Measurements from ENCODE around the gene NRN1L.
A peak's percentile ranks its signal among the peaks of the same experiment; 100 is the strongest.
"Not testable (repeated sequence)": the region's sequence is repeated elsewhere in the genome, so short reads cannot be mapped to it uniquely, and the experiment has no call there.

Gene NRN1L

GRCh38 chr16:67884684-67885083 lies at the start of gene NRN1L:
TSS of gene NRN1L (plus strand) at chr16:67884885. CDS start at chr16:67884904, 19 bp downstream.
- DNase-seq: no peak

GRCh38 chr16:67837190-67837589 lies 47.5 kb upstream of the NRN1L start:
- not testable (repeated sequence) for DNase-seq

DNA sequence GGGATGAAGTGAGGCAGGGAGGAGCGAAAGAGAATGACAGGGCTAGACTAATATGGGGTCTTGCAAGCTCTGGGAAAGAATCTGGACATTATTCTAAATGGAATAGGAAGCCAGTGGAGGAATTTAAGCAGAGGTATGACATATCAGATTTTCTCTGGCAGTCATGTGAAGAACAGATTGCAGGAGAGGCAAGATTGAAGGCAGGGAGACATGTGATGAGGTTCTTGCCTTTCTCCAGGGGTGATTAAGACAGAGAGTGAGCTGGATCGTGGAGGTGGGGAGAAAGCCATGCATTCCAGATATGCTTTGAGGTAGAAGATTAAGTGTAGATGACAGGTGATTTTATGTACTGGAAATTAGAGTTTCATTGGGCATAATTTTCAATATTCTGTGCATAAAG lies 46.9 kb upstream of the NRN1L start:
- DNase-seq: no peak

GRCh38 chr16:67841198-67841815 lies 43.4 kb upstream of the NRN1L start:
- DNase-seq: no peak

- peak; percentile 95 for DNase-seq
Measured at GRCh38 chr16:67841816-67842508, 42.7 kb upstream of the NRN1L start, which contains the start of gene THAP11. TSS of gene THAP11 (plus strand) at chr16:67842320. CDS start at chr16:67842555, 235 bp downstream.

- peak; percentile 55 for DNase-seq
Measured at GRCh38 chr16:67842509-67843342, 42.0 kb upstream of the NRN1L start.

DNA sequence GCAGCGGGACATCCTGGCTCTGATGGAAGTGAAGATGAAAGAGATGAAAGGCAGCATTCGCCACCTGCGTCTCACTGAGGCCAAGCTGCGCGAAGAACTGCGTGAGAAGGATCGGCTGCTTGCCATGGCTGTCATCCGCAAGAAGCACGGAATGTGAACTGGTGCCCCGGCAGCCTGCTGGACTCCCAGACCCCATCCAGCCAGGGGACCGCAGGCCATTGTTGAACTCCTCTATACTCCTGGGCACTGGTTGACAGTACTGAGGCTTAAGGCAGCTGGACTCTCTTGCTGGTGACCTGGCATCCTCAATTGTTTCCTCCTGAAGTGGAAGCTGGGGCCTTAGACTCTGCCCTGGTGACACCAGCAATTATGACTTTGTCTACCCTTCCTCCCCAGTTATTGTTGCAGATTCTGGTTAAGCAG lies 41.3 kb upstream of the NRN1L start:
- DNase-seq: no peak

DNA sequence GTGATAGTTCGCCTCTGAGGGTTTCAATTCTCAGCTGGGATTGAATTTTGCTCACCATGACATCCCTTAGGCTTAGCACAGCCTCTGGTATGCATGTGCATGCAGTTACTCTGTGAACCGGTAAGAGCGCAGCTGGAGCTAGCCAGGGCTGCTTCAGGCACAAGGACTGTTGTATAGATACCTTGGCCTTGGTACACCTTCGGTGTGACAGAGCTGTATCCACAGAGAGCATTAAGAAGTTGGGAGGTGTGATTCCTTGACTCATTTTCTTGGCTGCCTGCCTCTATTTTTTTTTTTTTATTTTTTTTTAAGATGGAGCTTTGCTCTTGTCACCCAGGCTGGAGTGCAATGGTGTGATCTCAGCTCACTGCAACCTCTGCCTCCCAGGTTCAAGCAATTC lies 40.2 kb upstream of the NRN1L start:
- DNase-seq: no peak

- DNase-seq: peak; percentile 46
Measured at GRCh38 chr16:67845291-67846062, 39.2 kb upstream of the NRN1L start.

DNA sequence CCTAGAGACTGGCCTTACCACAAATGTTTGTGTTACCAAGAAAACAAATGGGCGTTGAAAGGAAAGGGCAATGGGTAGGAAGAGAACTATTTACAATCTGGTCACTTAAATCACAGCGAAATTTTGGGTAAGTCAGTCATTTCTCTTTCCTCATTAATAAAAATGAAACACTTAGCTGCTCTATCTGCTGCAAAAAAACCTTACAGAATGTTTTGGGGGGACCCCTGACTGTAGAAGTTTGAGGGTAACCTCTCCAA lies 38.7 kb upstream of the NRN1L start:
- DNase-seq: no peak

DNA sequence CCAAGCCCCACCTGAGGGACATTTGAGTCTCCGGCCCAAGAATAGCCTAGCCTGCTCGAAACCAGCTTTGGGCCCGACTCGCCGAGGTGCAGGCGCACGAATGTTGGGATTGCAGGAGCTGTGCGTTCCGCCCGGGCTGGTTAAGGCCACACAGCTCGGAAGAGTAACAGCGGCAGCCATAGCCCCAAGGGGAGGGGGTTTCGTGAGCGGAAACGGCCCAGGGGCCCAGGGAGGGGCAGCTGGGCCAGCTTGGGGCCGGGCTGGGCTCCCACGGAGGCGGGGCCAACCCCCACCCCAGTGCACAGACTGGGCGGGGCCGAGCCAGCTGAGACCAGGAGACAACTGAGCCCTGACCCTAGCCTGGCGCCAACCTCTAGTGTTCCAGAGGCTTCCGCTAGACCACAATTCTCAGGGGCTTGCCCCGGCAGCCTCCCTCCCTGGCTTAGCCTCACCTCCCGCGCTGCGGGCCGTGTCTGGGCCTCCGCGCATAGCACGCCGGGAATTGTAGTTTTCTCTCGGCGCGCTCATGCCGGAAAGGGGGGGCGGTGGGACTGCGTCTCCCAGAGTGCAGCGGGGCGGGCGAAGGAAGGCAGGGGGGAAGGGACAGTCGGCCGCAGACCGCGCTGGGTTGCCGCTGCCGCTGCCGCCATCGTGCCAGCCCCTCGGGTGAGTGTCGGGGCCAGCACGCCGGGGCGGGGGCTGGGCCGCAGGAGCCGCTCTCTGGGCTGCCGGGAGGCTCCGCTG lies 38.2 kb upstream of the NRN1L start, which contains the start of gene NUTF2:
TSS of gene NUTF2 (plus strand) at position 614 of the 744 bp plus-strand sequence. CDS start 18,198 bp downstream, outside the sequence.
- DNase-seq: peak; percentile 94

DNA sequence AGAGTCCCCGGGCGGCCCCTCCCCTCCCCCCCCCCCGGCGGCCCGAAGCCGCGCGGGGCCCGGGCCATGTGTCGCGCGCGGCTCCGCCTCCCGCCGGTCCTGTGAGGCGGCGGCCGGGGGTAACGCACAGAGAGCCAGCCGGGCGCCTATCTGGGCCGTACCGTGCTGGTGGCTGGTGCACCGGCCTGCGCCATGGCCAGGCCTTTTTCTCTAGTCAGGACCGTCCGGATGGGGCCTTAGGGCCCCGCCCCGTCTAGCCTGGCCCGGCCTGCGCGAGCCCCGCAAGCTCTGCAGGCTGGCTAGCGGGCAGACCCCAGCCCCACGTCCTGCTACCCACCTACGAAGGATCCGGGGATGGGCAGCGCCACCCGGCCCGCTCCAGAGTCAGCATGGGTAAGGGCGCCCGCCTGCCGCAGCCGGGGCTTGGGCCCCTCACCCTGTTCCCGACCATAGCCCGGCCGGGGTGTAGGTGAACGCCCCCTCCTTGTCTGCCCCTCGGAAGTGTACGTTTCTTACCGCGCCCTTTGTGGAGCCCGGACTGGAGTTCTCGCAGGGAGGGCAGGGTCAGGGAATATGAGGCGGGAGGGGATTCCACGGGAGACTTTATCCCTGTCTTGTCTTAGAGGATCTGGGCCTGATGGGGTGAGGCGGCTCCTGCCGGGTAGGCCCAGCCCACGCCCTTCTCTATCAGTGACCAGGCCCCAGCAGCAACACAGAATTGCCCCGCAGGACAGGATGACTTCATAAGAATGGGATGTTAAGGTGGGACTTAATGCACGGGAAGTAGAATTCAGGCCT lies 37.4 kb upstream of the NRN1L start, which contains the start of gene CENPT:
TSS of gene CENPT (minus strand) at position 630 of the 798 bp plus-strand sequence. CDS start 13,834 bp downstream, outside the sequence.
- DNase-seq: peak; percentile 69

DNA sequence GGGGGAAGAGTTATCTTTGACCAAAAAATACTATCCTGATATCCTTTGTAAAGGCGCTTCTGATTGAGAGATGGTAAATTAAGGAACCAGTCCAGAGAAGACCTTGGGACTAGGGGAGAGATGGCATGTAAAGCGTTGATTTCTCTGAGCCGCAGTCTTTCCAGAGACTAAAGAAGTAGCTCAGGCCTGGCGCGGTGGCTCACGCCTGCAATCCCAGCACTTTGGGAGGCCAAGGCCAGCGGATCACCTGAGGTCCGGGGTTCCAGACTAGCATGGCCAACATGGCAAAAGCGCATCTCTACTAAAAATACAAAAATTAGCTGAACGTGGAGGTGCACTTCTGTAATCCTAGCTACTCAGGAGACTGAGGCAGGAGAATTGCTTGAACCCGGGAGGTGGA lies 36.6 kb upstream of the NRN1L start:
- no peak for DNase-seq

DNA sequence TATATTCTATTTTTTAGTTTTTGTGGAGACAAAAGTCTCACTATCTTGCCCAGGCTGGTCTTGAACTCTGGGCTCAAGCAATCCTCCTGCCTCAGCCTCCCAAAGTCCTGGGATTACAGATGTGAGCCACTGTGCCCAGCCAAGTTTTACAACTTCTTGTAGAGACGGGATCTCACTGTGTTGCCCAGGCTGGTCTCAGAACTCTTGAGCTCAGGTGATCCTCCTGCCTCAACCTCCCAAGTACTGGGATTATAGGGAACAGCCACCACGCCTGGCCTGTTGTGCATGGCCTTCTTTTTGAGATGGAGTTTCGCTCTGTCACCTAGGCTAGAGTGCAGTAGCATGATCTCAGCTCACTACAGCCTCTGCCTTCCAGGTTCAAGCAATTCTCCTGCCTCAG lies 31.0 kb upstream of the NRN1L start:
- no peak for DNase-seq

- DNase-seq: no peak
Measured at GRCh38 chr16:67855789-67856188, 28.9 kb upstream of the NRN1L start.

GRCh38 chr16:67856927-67857546 lies 27.6 kb upstream of the NRN1L start:
- no peak for DNase-seq

- DNase-seq: peak; percentile 98
Measured at GRCh38 chr16:67857547-67858233, 27.0 kb upstream of the NRN1L start.

DNA sequence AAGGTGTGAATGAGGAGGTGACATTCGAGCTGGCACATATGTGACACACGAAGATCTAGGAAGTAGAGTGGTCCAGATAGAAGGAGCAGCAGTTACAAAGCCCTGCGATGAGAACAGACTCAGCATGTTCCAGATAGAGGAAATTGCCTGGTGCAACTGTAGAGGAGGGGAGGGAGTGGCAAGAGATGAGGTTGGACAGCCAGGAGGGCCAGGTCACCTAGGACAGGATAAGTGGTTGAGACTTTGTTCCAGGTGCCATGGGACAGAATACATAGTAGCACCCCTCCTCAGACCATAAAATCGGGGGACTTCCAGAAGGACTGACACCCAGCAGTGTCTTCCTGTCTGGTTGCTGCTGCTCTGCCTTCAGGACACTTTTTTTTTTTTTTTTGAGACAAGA lies 26.2 kb upstream of the NRN1L start:
- DNase-seq: peak; percentile 32

DNA sequence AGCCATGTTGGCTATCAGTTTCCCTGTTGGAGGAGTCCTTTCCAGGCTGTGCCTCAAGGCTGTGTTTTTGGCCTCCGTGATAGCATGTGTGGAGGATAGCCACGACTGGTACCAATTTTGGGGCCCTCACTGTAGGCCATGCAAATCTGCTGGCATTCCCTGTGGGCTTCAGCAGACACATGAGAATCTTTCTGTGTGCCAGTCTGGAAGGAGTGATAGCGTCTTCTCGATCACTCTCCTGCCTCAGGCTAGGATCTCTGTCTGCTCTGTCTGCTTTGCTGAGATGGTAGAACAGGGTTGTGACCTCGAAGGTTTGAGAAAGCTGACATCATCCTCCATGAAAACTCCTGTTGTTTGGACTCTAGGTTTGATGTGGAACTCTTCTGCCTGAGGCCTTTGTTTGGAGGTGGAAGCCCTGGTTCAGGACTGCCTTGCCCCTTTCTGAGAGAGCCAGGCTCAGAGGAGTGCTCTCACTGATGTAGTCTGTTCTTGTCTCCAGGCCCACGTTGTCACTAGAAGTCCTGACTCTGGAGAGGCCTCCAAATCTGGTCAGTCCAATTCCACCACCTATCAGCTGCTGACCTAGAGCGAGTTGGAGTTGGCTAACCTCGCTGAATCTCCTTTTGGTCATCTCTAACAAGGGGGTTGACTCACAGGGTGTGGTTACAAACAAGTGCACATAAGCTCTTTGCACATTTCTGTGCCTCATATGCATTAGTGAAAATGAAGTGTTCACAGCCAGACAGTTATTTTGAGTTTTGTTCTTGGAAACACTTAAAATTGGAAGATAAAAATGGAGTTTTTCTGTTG lies 23.9 kb upstream of the NRN1L start:
- peak; percentile 60 for DNase-seq

Data from inflammatory macrophage treated with lipopolysaccharide for 4 hours (primary cell).